Neural progenitor cell (in vitro differentiated cells): ENCODE measurements around the gene ZNF423.

ENCODE experiments used
- CTCF ChIP-seq: fragments of 200-600 bp; sonication (generic); IDR thresholded peaks from 2 replicates; pipeline ENCODE4 v1.5.1; 2017; ENCODE audit warnings: antibody characterized with exemption, mild to moderate bottlenecking
- EZH2 ChIP-seq: fragments of 200-600 bp; sonication (generic); IDR thresholded peaks from 2 replicates; pipeline ENCODE4 v1.6.1; 2017; ENCODE audit warnings: antibody characterized with exemption, mild to moderate bottlenecking, moderate library complexity
- EZH2phosphoT487 ChIP-seq: fragments of 200-600 bp; sonication (generic); IDR thresholded peaks from 2 replicates; pipeline ENCODE4 v1.6.1; 2017; ENCODE audit warnings: antibody characterized with exemption

DNA sequence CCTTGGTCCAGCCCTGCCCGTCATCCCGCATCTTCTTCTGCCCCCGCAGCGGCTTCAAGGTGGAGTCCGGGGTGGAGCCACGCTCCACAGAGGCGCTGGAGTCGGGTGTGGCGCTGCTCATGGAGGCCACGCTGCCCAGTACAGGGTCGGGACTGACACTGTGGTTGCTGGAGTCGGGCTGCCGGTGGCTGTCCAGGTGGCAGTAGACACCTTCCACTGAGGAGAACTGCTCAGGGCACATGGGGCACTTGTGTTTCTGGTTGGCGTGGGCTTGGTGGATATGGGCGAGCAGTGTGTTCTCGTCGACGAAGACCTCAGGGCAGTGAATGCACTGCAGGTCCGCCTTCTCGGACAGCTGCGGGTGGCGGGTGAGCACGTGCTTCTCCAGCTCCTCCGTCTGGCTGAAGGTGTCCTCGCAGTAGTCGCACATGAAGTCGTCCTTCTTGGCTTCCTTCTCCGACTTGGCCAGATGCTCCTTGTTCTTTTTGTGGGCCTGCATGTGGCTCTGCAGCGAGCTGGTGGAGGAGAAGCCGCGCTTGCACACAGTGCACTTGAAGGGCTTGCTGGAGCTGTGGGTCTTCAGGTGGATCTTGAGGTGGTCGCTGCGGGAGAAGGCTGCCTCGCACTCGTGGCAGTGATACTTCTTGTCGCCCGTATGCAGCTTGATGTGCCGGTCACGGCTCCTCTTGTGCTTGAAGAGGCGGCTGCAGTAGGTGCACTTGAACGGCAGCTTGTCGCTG is 217.8 kb downstream of the ZNF423 start:
- TF ChIP-seq CTCF (no peak), EZH2 (no peak), EZH2phosphoT487 (no peak)
